ENCODE results near the gene GDF10.

GDF10 gene

GRCh38 chr10:47348661-47349470, 48.9 kb downstream of the GDF10 start:
- no peak for TF ChIP-seq CTCF (IDR thresholded peaks at IDR 0.05; ENCODE audit: low read depth, low read length)
- no peak overlapping the region for H3K4me3 ChIP-seq (ENCODE audit: low read depth, low read length)

GRCh38 chr10:47349516-47349915, 49.5 kb downstream of the GDF10 start:
- H3K4me3 ChIP-seq (ENCODE audit: low read depth, low read length) = no peak overlapping the region
- TF ChIP-seq CTCF (IDR thresholded peaks at IDR 0.05; ENCODE audit: low read depth, low read length) = no peak

GRCh38 chr10:47349941-47350371, 50.0 kb downstream of the GDF10 start:
- no peak for TF ChIP-seq CTCF (IDR thresholded peaks at IDR 0.05; ENCODE audit: low read depth, low read length)
- H3K4me3 ChIP-seq (ENCODE audit: low read depth, low read length) = no peak overlapping the region

- H3K4me3 ChIP-seq (ENCODE audit: low read depth, low read length) = no peak overlapping the region
- TF ChIP-seq CTCF (IDR thresholded peaks at IDR 0.05; ENCODE audit: low read depth, low read length) = no peak
Measured at GRCh38 chr10:47350671-47351640, 51.0 kb downstream of the GDF10 start.

GRCh38 chr10:47351899-47352815, 52.2 kb downstream of the GDF10 start:
- no peak for TF ChIP-seq CTCF (IDR thresholded peaks at IDR 0.05; ENCODE audit: low read depth, low read length)

GRCh38 chr10:47353351-47353750, 53.4 kb downstream of the GDF10 start:
- H3K4me3 ChIP-seq (ENCODE audit: low read depth, low read length) = no peak overlapping the region
- TF ChIP-seq CTCF (IDR thresholded peaks at IDR 0.05; ENCODE audit: low read depth, low read length) = no peak

More at GRCh38 chr10:47351899-47352815, 52.2 kb downstream of the GDF10 start:
- H3K4me3 ChIP-seq (ENCODE audit: low read depth, low read length) = no peak overlapping the region

Data from WI38 (cell line).